Activated CD8-positive, alpha-beta memory T cell treated with anti-CD3 and anti-CD28 coated beads, Interleukin-2, amount 10 ng/mL, durations not matched to agents 7 days and 5 days (primary cell): ENCODE data around the gene NCLN. TPM values are rescaled to one million over a fixed set of nuclear protein-coding genes. Genes with fewer than 3 reads are reported as not detected.

Experiments used
- total RNA-seq, 2 experiments: library from RNA; stranded (reverse); gene quantifications; one replicate each; pipeline ENCODE4 v1.2.3, GENCODE V29; 2021

NCLN gene
- total RNA-seq, 2 experiments from 2014 or later: 67.3 to 71.6 TPM

Other genes starting within 250 kb of the NCLN start
- 1 to 10 TPM; 4.1 to 4.9 TPM for gene ZNF77, start 241.0 kb upstream of the NCLN start, total RNA-seq
- gene TLE6, start 208.4 kb upstream of the NCLN start, total RNA-seq: 1 to 10 TPM; 1.9 to 3.2 TPM
- gene TLE2, start 156.7 kb upstream of the NCLN start, total RNA-seq: 1 to 10 TPM in 1 of 2 experiments, under 1 TPM in 1; 0.47 to 1.0 TPM
- 100 to 1,000 TPM; 508 to 583 TPM for gene TLE5, start 123.4 kb upstream of the NCLN start, total RNA-seq
- 1 to 10 TPM in 1 of 2 experiments, under 1 TPM in 1; 0.50 to 1.2 TPM for gene GNA11, start 91.6 kb upstream of the NCLN start, total RNA-seq
- 10 to 100 TPM; 23.7 to 39.8 TPM for gene GNA15, start 49.9 kb upstream of the NCLN start, total RNA-seq
- 100 to 1,000 TPM; 122 to 155 TPM for gene S1PR4, start 7.2 kb upstream of the NCLN start, total RNA-seq
- not detected for gene CELF5, start 38.7 kb downstream of the NCLN start, total RNA-seq
- gene NFIC, start 180.7 kb downstream of the NCLN start, total RNA-seq: 10 to 100 TPM; 14.0 to 15.1 TPM